ENCODE measurements around the gene CPA2.

Gene CPA2

DNA sequence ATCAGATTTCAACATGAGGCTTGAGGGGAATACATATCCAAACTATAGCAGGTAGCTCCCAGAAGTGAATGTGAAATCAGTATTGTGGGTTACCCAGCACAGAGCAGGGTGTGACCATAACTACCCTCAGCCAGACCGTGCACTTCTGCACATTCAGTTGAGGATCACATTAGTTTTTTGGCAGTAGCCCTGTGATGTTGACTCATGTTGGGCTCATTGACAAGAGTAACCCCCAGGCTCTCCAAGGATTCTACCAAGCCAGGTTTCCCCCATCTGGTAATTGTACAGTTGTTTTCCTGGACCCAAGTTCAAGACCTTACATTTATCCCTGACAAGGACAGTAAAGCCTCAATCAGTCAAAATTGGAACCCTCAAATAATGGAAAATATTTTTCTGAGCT is 14.6 kb downstream of the CPA2 start:
- no peak for DNase-seq

DNA sequence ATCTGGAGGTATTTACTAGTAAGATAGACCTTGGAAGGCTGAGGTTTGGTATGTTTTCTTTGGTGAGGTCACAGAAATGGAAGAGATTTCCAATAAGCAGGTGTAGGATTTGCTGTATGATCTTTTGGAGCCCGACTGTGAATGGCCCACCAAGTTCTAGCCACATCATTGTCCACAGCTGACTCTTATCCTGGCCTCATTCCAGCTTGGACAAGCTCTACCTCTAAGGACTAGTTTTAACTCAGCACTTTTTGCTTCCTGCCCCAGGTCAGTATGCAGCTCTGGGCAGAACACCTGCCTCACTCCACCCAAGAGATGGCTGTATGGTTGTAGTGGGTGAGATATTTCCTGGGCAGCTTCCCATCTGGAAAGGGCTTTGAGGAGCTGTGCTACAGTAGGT is 20.2 kb downstream of the CPA2 start:
- no peak for DNase-seq

DNA sequence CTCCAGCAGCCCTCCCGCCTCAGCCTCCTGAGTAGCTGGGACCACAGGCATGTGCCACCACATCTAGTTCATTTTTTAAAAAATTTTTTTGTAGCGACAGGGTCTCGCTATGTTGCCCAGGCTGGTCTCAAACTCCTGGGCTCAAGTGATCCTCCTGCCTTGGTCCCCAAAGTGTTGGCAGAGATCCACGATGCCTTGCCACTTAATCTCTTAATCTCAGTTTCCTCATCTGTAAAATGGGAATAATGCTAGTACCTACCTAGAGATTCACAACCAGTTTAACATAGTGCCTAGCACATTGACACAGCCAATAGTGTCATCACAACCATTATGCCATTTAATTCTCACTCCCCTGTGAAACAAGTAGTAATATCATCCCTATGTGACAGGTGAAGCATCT is 21.5 kb downstream of the CPA2 start:
- DNase-seq = no peak

DNA sequence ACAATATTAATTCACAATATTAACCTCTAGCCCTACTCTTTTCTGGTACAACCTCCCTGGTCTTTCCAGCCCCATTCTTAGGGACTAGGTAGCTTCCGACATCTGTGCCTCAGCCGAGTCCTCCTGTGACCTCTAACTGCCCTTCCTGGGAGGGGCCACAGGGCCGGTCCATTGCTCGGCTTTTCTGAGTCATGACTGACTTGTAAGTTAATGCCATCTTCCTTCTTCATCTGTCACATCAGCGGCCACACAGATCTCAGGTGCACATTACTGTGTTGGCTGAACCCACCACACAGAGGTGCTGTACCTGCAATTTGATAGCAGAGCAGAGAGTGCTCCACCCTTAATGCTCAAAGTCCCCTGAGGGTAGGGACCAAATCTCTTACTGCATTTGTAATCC is 22.2 kb downstream of the CPA2 start:
- no peak for DNase-seq

DNA sequence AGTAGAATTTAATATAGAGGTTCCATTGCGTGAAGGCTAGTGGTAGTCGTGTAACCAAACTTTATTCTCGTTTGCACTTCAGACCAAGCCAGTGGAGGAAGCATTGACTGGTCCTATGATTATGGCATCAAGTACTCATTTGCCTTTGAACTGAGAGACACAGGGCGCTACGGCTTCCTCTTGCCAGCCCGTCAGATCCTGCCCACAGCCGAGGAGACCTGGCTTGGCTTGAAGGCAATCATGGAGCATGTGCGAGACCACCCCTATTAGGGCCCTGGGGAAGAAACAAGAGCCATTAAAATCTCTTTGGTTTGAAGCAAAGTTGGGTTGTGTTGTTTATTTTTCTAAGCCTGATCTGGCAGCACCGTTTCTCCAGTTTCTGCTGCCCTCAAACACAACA is 22.8 kb downstream of the CPA2 start:
- DNase-seq = no peak

DNA sequence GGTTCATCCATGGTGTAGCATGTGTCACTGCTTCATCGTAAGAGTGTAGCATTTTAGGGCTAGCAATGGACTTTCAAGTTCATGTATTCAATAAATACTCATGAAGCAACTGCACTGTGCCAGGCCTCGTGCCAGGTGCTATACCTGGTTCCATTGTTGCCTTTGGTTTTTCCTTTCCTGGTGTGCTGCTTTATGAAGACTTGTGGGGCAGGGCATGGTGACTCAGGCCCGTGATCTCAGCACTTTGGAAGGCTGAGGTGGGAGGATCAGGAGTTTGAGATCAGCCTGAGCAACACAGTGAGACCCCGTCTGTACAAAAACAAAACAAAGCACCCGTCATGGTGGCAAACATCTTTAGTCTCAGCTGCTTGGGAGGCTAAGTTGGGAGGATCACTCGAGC is 24.1 kb downstream of the CPA2 start:
- DNase-seq = no peak

DNA sequence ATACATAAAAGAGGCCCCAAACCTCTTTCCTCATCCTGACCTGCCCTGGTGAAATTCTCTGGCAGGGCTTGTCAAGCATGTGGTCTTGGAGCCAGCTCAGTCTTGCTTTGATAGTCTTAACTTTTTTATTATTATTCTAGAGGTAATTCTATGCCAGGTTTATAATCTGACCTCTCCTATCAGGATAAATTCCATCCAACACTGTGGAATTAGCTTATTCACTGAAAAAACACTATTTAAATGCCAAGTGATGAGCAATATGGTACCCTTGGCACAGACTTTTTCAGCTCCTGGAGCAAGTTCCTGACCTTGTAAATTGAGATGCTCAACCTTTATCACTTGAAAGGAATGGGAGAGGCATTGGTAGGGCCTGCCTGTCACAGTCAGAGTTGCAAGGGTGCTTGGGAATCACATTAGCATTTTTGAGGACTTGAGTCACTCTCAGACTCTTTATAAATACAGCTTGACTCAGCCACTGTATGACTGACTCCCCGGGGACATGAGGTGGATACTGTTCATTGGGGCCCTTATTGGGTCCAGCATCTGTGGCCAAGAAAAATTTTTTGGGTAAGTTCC is 26.1 kb downstream of the CPA2 start, which contains the start of gene CPA4:
CPA4 (plus strand) TSS at position 480 of the 576 bp plus-strand sequence; CDS start at position 500, 20 bp downstream.
- no peak for DNase-seq

DNA sequence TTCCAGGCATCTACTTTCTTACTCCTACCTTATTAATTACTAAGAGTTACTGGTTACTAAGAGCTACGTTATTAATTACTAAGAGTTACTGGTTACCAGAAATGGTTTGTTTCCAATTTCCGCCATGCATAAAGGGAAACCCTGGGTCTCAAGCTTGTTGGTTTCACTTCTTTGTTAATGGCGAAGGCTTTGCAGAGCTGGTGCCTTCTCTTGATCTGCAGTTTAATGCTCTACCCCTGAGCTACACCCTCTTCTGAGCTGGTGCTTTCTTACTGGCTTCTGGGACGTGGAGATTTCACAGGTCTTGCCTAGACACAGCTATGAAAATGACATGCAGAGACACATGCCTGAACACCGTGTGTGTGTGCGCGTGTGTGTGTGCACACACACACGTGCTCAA is 26.9 kb downstream of the CPA2 start:
- DNase-seq = no peak

DNA sequence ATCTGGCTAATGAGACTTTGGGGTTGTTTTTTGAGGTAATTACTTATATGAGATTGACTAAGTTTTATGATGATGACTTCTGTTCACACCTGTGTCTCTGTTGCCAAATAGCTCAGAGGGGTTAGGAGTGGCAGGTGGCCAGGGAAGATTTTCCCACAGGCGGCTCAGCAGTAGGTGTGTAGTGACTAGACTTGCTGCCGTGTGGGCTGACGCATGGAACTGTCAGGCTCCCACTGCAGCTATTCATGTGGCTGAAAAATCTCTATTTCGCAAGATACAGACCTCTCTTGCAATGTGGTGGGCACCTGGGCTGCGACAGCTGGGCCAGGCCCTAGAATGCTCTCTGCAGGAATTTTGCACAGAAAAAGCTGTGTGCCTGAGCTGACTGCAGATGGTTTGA is 27.7 kb downstream of the CPA2 start:
- no peak for DNase-seq

DNA sequence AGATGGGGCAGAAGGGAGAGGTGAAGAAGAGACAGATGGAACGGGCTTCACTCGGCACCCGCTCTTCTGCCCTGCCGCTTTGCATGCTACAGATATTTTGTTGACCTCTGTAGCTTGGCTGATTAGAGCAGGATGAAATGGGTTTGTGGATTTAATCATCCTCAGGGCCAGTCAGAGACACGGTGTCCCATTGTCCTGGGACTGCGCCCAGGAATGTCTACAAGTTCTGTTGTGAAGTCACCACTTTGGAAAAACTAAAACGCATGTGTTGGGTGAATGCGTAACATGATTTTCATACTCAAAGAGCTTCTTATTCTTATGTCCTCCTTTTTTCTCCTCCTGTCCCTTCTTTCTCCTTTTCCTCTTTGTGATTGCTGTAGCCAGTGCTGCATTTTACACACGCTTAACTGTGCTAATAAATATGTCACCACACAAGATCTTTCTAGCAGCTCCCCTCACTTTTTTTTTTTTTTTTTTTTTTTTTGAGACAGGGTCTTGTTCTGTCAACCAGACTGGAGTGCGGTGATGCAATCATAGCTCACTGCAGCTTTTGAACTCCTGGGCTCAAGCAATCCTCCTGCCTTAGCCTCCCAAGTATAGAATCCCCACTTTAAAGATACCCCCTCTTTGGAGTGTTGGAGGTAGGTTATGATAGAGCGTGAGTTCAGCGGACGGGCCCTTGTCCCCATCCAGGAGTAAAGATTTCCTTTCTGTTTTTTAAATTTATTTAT is 29.7 kb downstream of the CPA2 start:
- DNase-seq = no peak

DNA sequence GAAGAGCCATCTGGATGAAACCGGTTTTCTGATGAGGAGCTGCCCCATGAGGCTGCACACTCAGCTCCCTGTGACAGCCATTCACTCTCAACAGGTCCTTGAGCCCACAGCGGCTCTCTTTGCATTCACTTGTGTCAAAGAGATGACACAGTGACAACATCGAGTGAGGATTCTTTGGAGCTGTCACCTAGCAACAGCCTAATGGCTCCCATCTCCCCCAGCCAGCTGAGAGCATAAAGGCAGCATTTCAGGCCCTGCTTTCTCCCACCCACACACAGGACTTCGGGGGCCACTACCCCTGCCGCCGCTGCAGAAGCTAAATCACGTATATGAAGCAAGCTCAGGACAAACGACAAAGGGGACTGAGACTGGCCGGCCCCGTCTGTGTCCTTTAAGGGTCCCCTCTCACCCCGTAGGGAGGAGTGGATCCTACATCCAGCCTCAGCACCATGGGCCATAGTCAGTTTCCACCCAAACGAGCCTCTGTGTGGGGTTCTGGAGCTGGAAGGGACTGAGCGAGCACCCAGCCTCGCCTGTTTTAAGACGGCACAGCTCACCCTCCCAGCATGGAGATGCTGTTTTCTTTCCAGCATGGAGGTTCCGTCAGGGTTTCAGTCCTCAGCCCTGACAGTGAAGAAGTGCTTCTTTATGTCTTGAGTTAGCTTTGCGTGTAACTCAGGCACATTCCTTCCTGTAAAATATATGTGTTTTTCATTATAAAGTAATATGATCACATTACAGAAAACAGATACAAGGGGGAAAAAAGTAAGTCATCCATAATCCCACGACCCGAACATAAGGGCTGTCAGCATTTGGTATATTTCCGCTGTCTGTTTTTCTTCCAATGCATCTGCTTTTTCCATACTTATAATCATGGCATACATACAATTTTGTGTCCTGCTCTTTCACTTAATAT is 31.2 kb downstream of the CPA2 start:
- DNase-seq = no peak

DNA sequence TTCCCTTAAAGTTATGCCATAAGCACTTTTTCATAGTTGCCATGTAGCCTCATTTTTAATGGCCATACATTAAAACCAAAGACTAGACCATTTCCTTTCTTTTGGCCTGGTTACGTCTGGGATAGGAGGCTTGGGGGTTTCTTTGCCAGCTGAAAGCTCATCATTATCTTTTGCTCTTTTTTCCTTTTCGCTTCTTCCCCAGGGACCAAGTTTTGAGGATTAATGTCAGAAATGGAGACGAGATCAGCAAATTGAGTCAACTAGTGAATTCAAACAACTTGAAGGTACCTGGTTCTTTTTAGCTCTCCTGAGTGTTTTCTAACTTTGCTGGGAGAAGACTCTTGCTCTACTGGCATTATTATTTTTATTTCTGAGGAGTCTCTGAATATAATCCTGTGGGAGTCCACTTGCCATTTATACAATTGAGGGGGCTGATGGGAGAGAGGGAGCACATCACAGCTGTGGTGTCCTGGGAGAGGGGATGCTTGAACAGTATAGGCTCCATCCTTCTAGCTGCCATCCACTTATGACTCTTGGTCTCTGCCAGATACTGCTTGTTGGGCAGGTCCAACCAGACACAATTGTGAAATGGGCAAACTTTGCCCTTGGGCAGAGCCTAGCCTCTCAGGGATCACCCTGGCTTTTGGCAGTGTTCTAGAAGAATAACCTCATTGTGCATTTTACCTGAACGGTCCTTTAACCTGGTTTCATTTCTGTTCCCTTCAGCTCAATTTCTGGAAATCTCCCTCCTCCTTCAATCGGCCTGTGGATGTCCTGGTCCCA is 32.1 kb downstream of the CPA2 start:
- no peak for DNase-seq

DNA sequence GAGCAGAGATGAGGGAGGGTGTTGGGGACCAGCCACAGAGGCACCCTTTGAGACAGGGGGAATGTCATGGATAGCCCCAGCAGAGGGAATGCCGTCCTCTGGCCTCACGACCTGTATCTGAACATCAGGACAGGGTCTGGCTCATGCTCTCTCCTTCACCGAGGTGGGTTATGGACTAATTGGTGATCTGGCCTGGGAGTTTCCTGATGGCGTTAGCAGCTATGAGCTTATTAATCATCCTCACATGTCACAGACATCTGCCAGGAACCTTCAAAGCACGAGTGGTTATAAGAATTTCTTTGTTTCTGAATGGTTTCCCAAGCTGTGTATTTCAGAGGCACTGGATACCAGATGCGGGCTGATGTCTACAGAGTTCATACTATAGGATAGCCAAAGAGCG is 33.2 kb downstream of the CPA2 start:
- DNase-seq = no peak

DNA sequence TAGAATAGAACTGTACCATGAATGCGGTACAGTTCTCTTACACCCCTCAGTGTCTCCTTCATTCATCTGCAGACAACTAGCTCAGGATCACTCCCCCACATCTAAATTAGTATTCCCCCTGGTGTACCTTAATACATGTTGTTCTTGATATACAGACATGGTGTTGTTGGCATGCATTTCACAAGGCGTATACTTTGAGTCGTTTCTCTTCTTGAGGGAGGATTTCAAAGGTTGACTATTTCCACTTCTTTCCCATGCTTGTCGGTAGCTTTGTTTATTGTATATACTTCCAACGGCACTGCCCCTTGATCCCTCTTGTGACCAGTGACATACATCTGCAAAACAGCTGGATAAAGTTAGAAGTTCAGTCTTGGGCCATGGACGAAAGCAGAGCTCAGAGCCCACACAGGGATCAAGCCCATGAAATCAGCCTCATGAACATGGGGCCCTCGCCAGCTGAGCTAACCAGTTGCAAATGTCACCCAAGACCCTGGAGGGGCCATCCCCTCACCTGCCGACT is 34.9 kb downstream of the CPA2 start:
- no peak for DNase-seq

DNA sequence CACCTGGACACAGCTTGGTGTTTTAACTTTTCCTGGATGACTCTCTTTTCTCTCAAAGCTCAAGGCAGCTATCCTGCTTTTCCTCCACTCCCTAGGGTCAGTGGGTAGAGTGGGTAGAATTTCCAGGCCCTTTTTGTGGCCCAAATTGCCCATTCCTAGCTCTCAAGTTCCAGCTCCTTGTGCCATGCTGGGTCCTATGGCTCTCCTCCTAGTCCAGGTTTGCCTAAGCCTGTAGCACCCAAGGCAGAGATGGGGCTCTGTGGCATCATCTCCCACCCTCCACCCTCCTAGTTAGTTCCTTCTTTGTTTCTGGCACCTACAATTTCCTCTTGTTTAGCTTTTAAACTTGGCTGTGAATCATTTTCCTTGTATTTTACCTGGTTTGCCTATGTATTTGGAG is 36.0 kb downstream of the CPA2 start:
- DNase-seq = no peak

DNA sequence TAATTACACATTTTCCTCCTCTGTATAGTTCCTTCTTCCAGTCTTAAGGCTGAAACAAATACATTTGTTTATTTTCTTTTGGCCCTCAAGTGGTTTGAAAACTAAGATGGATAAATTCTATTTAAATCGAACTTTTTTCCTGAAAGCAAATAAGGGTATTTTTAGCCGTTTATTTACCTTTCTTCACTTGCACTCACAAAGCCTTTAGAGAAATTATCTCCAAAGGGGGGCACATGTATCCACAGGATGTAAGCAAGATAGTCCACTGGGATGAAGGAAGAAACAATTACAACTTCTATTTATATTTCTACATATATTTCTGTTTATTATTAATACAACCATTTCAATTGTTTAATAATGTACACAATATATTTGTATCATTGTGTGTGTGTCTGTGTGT is 36.5 kb downstream of the CPA2 start:
- no peak for DNase-seq

DNA sequence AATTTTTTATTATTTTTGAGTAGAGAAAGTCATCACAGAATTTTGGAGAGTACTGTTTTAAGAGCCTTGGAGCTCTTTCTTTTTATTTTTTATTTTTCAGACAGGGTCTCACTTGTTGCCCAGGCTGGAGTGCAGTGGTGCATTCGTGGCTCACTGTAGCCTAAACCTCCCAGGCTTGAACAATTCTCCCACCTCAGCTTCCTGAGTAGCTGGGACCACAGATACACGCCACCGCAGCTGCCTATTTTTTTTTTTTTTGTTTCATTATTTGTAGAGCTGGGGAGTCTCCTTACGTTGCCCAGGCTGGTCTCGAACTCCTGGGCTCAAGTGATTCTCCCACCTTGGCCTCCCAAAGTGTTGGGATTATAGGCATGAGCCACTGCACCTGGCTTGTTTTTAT is 36.9 kb downstream of the CPA2 start:
- no peak for DNase-seq

DNA sequence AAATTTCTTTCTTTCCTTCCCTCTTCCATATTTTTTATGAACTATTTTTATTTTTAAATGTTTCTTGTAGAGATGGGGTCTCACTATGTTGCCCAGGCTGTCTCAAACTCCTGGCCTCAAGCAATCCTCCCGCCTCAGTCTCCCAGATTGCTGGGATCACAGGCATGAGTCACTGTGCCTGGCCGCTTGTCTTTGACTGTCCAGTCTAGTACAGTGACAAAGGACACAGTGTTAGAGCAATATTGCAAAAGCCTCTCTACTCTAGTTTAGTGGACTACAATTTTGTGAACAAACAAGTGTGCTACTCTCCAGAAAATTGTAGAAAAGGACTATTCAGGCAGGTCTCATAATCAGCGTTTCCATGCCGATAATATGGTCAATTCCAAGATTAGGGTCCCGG is 37.3 kb downstream of the CPA2 start:
- no peak for DNase-seq

DNA sequence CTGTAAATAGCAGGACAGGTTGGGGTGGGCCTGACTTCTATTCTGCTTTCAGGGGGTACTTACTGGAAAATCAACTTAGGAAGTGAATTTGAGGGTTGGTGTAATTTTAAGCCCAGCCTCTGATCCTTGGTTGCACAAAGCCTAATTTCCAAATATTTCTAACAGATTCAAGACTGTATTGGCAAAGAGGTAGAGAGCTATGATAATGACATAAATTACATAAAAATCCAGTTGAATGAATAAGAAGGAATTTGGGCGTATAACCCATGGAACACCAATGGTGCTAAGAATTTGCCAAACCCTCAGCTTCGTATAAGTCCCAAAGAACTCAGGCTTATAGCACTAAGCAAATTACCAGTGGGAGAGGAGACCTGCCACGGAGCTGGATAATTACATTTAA is 38.2 kb downstream of the CPA2 start:
- no peak for DNase-seq

DNA sequence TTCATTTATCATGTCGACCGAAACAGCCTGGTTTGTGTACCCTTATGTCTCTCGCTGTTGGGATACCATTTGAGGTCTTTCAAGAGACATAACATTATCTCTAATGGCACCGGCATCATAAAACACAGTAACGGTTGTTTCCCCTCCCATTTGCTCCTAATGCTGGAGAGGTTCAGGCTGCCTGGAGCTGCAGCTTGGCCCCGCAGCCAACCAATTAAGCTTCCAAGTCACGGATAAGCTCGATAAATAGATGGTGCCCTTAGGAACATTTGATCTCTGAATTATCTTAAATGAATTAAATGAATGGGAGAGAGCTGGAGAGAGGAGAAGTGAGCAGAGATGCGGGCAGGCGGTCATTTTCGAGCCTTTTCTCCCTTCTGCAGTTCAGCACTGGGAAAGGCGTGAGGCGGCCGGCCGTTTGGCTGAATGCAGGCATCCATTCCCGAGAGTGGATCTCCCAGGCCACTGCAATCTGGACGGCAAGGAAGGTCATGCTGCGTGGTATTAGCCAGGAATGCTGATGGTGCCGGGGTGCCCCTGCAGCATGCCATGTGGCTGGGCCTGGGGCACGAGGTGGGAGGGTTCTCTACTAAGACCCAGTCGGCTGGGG is 38.9 kb downstream of the CPA2 start:
- no peak for DNase-seq

DNA sequence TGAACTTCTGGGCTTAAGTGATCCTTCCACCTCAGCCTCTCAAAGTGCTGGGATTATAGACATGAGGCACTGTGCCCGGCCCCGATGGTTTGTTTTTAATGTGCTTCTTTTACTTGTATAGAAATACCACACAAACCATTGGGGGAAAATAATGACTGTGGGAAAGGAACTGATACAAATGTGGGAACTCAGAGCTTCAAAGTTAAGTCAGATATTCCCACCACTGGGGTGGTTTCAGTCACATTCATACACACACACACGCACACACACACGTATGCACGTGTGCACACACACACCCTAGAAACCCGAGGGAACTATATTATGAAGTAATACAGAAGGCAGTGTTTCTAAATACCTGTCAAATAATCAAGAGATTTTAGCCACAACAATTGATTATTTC is 43.3 kb downstream of the CPA2 start:
- DNase-seq = no peak

DNA sequence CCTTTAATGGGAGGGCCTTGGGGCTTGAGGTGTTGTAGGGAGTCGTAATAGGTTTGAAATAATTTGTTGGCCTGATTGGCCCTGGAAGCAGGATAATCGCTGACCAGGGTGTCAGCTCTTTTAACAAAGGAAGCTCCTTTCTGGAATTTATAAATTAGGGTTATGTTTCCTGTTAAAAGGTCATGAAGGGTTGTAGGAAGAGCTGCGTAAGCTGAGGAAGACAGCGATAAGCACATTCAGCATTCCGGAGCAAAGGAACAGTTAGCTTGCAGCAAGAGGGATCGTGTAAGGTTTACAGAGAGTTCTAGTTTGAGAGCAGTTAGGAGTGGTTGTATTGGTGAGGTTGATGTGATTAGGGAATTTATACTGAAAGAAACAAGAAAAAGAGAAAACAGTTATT is 47.6 kb downstream of the CPA2 start:
- no peak for DNase-seq

DNA sequence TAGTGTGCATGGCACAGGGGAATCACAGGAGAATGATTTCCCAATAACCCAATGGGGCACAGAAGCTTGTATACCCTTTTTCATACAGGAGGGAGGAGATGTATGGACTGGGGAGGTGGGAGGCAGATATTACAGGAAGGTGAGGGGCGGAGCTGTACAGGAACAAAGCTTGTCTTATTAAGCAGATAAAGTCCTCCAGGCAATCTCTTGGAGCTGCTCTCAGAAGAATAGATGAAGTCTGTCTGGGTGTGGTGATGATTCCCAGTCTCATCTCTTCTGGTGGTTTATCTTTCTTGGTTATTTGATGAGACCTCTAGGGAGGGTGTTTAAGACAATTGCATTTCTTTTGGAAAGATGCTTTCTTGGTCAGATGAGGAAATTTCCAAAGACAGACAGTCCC is 52.9 kb downstream of the CPA2 start:
- no peak for DNase-seq

Data from activated T-cell treated with anti-CD3 and anti-CD28 coated beads, Interleukin-2, amount 50 U/mL, for 1 hour (primary cell).